Glomerular endothelial cell (primary cell): ENCODE measurements around the gene FZD10. TPM values are rescaled to one million over a fixed set of nuclear protein-coding genes. Genes with fewer than 3 reads are reported as not detected.

Experiments
- DNase-seq: peaks from one replicate; pipeline ENCODE4 v3.0.0-alpha.2; 2011; ENCODE audit warnings: low read depth, low spot score; ENCODE audit errors: extremely low read depth
- total RNA-seq: library from RNA; depleted of rRNA; stranded (reverse); fragments of >200 nt; gene quantifications from 2 replicates; pipeline ENCODE4 v1.2.3, GENCODE V29; 2015

Gene FZD10
- total RNA-seq, 1 donor from 2014 or later, result not detected

GRCh38 chr12:130178282-130178681 lies 16.0 kb downstream of the FZD10 start:
- no peak for DNase-seq

DNA sequence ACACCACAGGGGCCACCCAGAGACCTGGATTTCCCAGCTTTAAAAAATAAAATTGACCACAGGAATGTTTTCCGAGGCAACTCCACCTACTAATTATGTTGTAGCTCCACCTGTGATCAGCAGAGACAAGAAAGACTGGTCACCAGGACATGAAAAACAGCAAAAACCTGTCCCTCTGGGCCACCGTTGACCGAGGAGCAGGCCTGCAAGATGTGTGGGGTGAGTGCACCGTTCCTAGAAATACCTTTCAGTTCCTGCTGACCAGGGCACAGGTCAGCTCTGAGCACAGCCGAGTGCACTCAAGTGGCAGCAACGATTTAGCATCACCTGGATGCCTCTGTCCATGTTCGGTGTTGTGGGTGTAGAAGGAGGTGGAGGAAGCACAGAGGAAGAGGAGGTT lies 16.9 kb downstream of the FZD10 start:
- no peak for DNase-seq

- DNase-seq, result no peak
These were observed 17.4 kb downstream of the FZD10 start for GRCh38 chr12:130179621-130180020.

- no peak for DNase-seq
These were observed 18.9 kb downstream of the FZD10 start for GRCh38 chr12:130181211-130181610.

DNA sequence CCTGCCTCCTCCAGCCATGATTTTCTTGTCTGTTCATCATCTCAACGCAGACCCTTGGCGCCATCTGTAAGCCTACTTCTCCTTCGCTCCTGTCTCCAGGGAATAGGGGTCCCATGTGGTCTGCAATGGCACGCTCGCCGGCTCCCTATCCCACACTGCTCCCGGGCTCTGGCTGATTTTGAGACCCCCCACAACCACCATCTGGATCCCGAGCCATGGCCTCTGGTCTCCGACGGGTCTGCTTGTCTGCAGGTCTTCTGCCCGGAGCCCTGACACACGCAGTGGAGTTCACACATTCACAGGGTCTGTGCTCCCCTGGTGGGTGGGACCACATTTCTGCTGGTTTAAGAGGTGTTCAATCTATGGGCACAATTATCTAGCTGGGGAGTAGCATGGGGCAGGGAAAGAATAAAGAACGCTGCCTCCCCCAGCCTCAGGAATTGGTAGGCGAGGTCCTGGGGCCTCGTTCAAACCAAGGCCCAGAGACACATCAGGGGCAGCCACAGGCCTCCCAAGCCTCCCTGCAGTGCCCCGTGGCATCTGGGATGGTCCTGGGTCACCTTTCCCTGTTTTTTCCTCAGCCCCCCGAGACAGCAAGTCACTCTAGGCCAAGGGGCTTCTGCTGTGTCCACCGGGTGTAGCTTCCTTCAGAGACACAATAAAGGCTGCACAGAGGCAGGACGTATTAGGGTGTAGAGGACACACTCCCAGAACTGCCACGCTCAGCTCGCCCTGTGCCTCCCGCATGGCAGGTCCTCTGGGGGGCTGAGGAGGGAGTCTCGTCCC lies 21.5 kb downstream of the FZD10 start:
- DNase-seq, result no peak

GRCh38 chr12:130184404-130185090 lies 22.3 kb downstream of the FZD10 start:
- DNase-seq, result no peak

DNA sequence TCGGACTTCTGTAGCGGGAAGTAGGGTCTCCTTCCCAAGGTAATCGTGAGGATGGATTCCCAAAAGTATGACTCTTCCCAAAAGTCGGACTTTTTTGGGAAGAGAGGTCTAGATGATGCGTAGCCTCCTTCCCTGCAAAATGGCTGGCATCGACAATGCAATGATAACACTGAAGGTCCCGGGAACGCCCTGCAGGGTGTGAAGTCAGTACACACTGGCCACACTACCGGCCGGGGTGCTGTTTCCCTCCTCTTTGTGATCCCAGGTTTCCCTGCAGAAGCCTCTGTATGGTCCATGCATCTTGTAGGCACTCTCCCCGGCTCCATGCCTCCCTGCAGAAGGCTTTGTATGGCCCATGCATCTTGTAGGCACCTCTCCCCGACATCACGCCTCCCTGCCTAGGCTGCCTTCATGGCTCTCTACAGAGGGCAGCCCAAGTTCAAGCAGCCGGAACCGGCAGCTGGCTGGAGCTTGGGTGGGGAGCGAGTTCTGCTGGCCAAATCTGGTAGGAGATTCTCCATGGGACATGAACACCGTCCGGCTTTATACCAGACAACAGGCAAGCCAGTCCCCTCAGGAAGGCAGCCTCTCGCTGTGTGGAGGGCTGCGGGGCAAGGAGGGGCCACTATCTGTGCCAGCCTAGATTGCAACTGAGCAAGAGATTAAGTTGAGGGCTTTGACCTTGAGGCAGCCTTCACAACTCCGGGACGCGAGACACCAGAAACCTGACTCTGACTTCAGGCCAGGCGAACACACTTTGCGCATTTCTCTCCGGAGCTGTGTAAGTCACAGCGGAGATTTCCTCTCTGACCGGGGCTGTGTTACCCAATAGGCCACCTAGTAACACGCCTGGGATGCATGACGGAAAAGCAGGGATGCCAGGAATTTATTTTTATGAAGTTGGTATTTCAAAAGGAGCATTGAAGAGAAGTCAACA lies 23.5 kb downstream of the FZD10 start:
- no peak for DNase-seq

DNA sequence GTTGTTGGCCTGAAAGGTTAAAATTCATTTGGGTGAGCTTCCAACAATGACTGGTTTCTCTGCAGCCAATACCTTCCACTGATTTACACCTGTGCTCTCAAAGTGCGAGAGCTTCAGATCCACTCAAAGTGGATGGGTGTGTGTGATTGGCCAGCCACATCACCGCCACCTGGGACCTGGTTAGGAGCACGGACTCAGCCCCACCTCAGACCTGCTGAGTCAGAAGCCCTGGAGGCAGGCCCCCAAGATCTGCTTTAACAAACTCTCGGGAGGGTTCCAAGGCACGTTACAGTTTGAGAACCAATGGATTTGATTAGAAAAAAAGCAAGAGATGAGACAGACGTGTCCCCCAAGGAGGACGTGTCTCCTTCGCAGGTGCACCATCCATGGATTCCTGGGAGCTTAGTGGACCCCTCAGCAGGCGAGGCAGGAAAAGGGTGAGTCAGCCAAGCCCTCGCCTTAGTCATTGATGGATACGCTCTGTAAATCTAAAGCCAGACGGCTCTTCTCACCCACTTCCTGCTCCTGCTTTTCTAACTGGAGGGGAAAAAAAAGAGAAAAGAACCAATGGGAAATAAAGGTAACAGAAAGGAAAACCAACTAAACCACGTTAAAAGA lies 24.5 kb downstream of the FZD10 start:
- DNase-seq, result no peak

DNA sequence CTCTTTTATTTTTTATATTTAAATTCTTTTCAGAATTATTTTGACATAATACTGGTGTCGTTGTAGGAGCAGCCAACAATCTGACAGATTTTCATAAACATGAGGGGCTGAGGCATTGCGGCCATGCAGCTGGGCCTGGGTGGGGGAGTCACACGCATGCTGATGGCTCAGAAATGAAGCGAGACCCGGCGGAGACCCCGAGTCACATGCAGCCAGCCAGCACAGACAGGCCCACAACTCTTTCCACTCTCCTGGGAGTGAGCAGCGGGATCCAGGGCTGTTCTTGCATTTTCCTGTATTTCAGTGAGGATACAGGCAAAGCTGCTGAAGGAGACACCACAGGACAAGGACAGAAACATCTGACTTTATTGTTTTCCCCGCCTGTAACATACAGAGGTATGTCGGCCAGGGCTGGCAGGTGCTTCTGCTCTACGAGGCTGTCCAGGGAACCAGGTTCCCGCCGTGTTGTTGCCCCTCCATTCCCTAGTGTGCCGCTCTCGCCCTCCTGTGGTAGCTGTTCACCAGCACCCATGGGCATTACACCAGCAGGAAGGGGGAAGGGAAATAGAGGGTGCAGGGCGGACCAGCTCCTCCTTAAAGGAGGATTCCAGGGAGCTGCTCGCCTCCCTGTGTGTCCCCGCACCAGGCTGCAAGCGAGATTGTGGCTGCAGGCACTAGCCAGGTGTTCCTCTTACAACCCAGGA lies 30.5 kb downstream of the FZD10 start:
- no peak for DNase-seq

GRCh38 chr12:130194154-130194553 lies 31.9 kb downstream of the FZD10 start:
- no peak for DNase-seq

GRCh38 chr12:130195369-130195768 lies 33.1 kb downstream of the FZD10 start:
- no peak for DNase-seq

GRCh38 chr12:130195776-130196175 lies 33.5 kb downstream of the FZD10 start:
- DNase-seq, result no peak

- no peak for DNase-seq
These were observed 34.6 kb downstream of the FZD10 start for GRCh38 chr12:130196827-130197226.

GRCh38 chr12:130198026-130198662 lies 35.9 kb downstream of the FZD10 start:
- DNase-seq, result no peak

GRCh38 chr12:130198663-130199060 lies 36.4 kb downstream of the FZD10 start:
- DNase-seq, result no peak

DNA sequence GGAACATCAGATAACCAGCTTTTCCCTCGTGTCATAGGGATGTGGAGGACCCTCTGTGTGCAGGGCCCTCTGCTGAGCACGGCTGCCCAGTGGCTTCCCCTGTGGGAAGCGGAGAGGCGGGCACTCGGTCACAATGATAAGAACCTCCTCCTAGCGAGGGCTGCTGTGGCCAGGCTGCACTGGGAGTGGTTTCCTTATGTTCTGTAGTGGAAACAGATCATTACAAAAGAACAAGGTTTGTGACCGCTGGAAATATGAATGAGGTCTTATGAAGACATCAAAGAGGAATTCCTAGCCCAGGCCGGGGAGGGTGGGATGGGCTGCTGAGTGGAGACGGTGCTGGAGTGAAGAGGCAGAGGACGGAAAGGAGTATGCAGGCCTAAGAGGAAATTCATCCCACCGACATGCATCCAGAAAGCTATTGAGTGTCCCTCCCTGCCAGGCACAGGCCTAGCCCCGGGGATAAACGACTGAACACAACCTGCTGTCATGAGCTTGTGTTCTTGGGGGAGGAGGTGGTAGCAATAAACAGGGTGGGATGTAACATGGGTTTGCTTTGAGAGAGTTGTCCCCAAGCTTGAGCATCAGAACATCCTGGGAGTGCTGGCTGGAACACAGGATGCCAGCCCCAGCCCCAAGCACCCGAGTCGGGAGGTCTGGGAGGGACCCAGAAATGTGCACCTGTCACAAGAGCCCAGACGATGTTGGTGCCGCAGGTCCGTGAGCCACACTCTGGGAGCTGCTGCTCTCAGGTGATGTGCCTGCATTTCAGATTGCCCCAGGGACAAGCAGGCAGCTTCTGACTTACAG lies 37.5 kb downstream of the FZD10 start:
- no peak for DNase-seq

DNA sequence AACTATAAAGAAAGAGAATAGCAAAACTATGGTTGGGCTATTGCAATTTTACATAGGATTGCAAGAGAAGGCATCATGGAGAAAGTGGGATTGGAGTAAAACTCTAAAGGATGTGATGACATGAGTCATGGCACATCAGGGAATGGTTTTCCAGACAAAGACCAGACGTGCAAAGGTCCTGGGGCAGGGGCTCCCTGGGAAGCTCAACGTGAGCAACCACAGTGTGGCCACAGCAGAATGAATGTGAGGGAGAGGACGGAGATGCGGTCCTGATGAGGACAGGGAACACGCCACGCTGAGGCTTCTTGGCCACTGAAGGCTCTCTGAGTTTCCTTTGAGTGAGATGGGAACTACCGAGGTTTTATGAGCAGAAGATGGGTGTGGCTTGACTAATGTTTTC lies 38.2 kb downstream of the FZD10 start:
- DNase-seq, result no peak

GRCh38 chr12:130201037-130201436 lies 38.8 kb downstream of the FZD10 start:
- DNase-seq, result no peak

- DNase-seq, result no peak
These were observed 39.9 kb downstream of the FZD10 start for GRCh38 chr12:130202201-130202600.
